Activated naive CD8-positive, alpha-beta T cell treated with anti-CD3 and anti-CD28 coated beads, Interleukin-2, amount 50 U/mL, for 24 hours (primary cell): ENCODE measurements around the gene TAP1.
"Not testable (repeated sequence)": the region's sequence is repeated elsewhere in the genome, so short reads cannot be mapped to it uniquely, and the experiment has no call there.

Experiments used
- ATAC-seq: fragments of 150-1000 bp; cut with Tn5 transposase; one replicate; pipeline ENCODE4 v1.10.0; 2021
- DNase-seq: peaks from one replicate; pipeline ENCODE4 v3.0.0; 2021
- H3K27ac Mint-ChIP-seq: one replicate; pipeline ENCODE4 v1.8.0; 2021; ENCODE audit warnings: mild to moderate bottlenecking, mixed read lengths
- H3K27me3 Mint-ChIP-seq: one replicate; pipeline ENCODE4 v1.8.0; 2021; ENCODE audit warnings: mixed read lengths
- H3K36me3 Mint-ChIP-seq: one replicate; pipeline ENCODE4 v1.8.0; 2021; ENCODE audit warnings: low read depth, mixed read lengths
- H3K4me1 Mint-ChIP-seq: one replicate; pipeline ENCODE4 v1.8.0; 2021; ENCODE audit warnings: mixed read lengths
- H3K4me3 Mint-ChIP-seq: one replicate; pipeline ENCODE4 v1.8.0; 2021; ENCODE audit warnings: mild to moderate bottlenecking, moderate library complexity, mixed read lengths
- H3K9me3 Mint-ChIP-seq: one replicate; pipeline ENCODE4 v1.8.0; 2021; ENCODE audit warnings: mixed read lengths

The TAP1 gene, protein sequence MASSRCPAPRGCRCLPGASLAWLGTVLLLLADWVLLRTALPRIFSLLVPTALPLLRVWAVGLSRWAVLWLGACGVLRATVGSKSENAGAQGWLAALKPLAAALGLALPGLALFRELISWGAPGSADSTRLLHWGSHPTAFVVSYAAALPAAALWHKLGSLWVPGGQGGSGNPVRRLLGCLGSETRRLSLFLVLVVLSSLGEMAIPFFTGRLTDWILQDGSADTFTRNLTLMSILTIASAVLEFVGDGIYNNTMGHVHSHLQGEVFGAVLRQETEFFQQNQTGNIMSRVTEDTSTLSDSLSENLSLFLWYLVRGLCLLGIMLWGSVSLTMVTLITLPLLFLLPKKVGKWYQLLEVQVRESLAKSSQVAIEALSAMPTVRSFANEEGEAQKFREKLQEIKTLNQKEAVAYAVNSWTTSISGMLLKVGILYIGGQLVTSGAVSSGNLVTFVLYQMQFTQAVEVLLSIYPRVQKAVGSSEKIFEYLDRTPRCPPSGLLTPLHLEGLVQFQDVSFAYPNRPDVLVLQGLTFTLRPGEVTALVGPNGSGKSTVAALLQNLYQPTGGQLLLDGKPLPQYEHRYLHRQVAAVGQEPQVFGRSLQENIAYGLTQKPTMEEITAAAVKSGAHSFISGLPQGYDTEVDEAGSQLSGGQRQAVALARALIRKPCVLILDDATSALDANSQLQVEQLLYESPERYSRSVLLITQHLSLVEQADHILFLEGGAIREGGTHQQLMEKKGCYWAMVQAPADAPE

DNA sequence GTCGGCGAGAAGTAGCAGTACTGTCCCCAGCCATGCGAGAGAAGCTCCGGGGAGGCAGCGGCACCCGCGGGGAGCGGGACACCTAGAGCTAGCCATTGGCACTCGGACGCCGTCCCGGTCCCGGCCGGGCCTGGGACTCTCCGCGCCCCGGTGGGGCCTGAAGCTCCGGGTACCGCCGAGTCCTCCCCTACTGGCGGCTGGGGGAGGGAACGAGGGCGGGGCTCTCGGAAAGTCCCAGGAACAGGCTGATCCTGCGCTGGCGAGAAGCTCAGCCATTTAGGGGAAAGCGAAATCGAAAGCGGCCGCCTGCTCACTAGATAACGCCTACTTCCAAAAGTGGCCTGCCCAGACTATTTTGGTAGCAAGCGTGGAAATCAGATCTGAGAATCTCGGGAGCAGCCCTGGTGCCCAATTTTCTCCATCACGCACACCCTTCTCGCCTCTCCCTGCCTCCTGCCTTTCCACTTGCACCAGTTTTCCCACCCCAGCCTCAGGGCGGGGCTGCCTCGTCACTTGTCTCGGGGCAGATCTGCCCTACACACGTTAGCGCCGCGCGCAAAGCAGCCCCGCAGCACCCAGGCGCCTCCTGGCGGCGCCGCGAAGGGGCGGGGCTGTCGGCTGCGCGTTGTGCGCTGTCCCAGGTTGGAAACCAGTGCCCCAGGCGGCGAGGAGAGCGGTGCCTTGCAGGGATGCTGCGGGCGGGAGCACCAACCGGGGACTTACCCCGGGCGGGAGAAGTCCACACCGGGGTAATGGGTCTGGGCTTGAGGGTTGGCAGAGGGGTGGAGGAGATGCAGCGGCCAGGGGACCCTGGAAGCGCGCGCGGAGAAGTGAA is at the start of gene TAP1, which contains the start of gene PSMB9:
Gene TAP1 (minus strand): TSS at position 164 of the 835 bp plus-strand sequence. CDS start 68 bp downstream, at position 96.
Gene PSMB9 (plus strand): TSS at position 652 of the 835 bp plus-strand sequence. CDS start 38 bp downstream, at position 690.
- peaks cover 67% of the 10 kb centered on the region for H3K36me3 Mint-ChIP-seq
- H3K27me3 Mint-ChIP-seq = no peaks in the 10 kb centered on the region
- H3K4me3 Mint-ChIP-seq = peak within 1 kb of the TSS; percentile 94
- H3K4me1 Mint-ChIP-seq = peaks cover 62% of the 10 kb centered on the region
- ATAC-seq (peak; percentile 89), DNase-seq (peak; percentile 95)
- H3K27ac Mint-ChIP-seq = peak within 1 kb of the TSS; percentile 99
- H3K9me3 Mint-ChIP-seq = no peaks in the 10 kb centered on the region

DNA sequence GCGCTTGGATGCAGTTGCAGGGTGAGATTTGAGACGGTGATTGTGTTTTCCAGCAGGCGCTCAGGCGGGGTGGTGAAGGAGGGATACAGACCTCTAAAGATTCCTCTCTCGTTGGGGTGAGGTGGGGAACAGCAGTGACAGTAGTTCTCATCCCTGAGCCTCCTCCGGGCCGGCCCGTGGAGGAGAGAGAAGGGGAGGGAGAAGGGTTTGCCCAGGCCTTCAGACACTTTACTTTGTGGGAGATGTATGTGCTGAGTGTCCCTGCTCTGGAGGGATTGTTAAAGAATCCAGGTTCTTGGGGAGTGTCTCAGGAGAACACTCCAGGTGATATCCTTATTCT is 41.5 kb upstream of the TAP1 start:
- H3K27ac Mint-ChIP-seq = peak overlapping the region; percentile 91
- H3K4me3 Mint-ChIP-seq = peak overlapping the region; percentile 97
- DNase-seq (no peak), ATAC-seq (peak; percentile 7)
- H3K27me3 Mint-ChIP-seq = no peaks in the 10 kb centered on the region
- H3K36me3 Mint-ChIP-seq = peaks cover 5% of the 10 kb centered on the region
- H3K9me3 Mint-ChIP-seq = no peaks in the 10 kb centered on the region
- H3K4me1 Mint-ChIP-seq = peaks cover 36% of the 10 kb centered on the region

DNA sequence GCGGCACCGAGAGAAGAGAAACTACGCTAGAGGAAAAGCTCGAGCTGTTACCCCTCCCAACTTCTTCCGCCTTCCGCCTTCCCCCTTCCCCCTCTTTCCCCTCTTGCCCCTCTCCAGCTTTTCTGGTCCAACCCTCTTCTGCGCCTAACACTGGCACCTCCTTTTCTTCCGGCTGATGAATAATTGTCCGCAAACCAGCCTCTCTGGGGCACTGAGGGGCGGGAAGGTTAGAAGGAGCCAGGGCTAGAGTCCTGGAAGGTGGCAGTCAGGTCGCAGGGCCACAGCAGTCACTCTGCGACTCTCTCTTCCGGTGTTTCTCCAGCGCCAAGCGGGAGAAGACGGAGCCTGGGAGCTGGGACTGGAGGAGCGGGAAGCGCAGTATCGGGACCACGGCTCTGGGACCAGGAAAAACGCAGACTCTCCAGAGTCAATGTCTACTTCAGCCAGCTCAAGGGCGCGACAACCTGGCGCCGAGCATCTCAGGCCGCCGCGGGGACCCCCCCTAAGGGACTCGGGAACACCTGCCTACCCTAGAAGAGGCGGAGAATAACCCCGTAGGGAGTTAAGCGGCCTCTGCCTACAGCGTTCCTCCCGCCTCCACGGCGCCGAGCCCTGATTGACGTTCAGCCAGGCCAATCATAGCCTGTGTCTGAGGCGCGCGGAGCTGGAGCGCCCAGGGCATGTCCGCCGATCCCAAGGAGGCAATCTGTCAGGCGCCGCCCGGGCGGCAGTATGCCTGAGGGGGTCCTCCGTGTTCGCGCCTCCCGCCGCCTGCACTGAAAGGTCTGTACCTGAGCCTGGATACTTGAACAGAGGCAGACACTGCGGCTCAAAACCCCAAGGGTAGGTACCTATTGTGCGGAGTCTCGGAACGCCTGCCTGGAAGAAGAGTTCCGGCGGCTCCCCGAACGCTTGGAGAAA is 40.8 kb upstream of the TAP1 start:
- Mint-ChIP-seq H3K27ac (peak overlapping the region; percentile 91), H3K4me3 (peak overlapping the region; percentile 97), H3K27me3 (no peaks in the 10 kb centered on the region), H3K36me3 (peaks cover 5% of the 10 kb centered on the region), H3K4me1 (peaks cover 36% of the 10 kb centered on the region), H3K9me3 (no peaks in the 10 kb centered on the region)
- ATAC-seq (peak; percentile 99), DNase-seq (peak; percentile 96)

DNA sequence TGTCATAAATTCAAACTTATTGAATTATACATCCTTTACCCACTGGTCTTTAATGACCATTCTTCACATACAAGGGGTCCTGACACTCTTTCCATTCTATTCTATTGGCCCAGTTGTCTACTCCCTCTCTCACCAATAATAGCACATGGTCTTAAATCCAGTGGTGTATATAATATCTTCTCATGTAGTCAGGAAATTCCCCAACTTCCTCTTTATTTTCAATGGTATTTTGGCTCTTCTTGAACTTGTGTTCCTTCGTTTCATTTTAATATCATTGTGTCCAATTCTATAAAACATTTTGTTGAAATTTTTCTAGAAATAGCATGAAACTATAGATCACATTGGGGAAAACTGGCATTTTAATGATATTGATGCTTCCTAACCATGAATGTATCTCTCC is 37.3 kb upstream of the TAP1 start:
- Mint-ChIP-seq H3K4me1 (peaks cover 14% of the 10 kb centered on the region), H3K27me3 (no peaks in the 10 kb centered on the region), H3K4me3 (no peak overlapping the region), H3K9me3 (no peaks in the 10 kb centered on the region), H3K27ac (no peak overlapping the region), H3K36me3 (no peaks in the 10 kb centered on the region)
- ATAC-seq (no peak), DNase-seq (no peak)

DNA sequence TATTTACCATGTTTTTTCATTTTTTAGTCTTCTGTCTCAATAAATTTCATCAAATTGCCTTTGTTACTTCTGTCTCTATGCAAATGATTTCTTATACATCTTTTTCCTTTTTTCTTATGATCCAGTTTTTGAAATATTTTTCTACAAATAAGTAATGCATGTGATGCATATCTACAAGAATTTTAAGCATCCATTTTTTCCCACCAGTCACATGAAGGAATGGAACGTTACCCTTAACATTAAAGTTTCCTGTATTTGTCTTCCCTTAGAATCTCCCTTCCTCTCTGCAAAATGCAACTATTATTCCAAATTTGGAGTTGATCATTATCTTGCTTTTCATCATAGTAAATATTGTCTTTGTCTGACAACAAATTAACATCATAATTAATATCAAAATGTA is 36.0 kb upstream of the TAP1 start:
- Mint-ChIP-seq H3K27me3 (no peaks in the 10 kb centered on the region), H3K4me1 (peaks cover 6% of the 10 kb centered on the region), H3K9me3 (no peaks in the 10 kb centered on the region), H3K4me3 (no peak overlapping the region), H3K27ac (no peak overlapping the region), H3K36me3 (no peaks in the 10 kb centered on the region)
- DNase-seq (no peak), ATAC-seq (no peak)

DNA sequence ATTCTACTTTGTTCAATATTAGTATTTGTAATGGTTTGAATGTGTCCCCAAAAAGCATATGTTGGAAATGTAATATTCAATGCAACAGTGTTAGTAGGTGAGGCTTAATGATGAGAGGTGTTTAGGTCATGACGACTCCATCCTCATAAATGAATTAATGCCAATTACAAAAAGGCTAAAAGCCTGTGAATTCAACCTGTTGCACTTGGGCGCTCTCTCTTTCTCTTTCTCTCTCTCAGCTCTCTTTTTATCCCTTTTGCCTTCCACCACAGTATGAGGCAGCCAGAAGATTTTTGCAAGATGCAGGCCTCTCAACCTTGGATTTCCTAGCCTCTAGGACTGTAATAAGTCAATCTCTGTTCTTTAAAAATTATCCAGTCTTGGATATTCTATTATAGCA is 35.1 kb upstream of the TAP1 start:
- peaks cover 6% of the 10 kb centered on the region for H3K4me1 Mint-ChIP-seq
- no peaks in the 10 kb centered on the region for H3K36me3 Mint-ChIP-seq
- H3K4me3 Mint-ChIP-seq = no peak overlapping the region
- H3K9me3 Mint-ChIP-seq = no peaks in the 10 kb centered on the region
- DNase-seq (no peak), ATAC-seq (no peak)
- H3K27ac Mint-ChIP-seq = no peak overlapping the region
- H3K27me3 Mint-ChIP-seq = no peaks in the 10 kb centered on the region

DNA sequence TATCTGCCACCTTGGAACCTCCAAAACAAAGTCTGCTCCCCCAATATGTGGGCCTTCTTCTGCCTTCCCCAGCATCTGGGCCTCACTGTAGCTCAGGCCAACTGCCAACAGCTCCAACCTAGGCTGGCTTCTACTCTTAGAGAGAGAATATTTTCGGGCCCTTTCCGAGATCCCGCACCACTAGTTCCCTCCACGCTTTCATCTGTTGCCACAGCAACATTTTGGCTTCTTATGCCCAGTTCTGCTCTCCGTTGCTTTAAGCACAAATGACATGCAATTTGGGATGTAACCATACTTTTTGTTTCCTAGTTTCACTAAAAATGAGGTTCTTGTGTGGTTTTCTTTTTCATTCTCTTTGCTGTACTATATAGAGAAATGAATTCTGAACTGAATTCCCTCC is 34.1 kb upstream of the TAP1 start:
- ATAC-seq (no peak), DNase-seq (no peak)
- no peaks in the 10 kb centered on the region for H3K36me3 Mint-ChIP-seq
- no peaks in the 10 kb centered on the region for H3K27me3 Mint-ChIP-seq
- no peaks in the 10 kb centered on the region for H3K9me3 Mint-ChIP-seq
- no peak overlapping the region for H3K4me3 Mint-ChIP-seq
- H3K4me1 Mint-ChIP-seq = peaks cover 11% of the 10 kb centered on the region
- no peak overlapping the region for H3K27ac Mint-ChIP-seq

DNA sequence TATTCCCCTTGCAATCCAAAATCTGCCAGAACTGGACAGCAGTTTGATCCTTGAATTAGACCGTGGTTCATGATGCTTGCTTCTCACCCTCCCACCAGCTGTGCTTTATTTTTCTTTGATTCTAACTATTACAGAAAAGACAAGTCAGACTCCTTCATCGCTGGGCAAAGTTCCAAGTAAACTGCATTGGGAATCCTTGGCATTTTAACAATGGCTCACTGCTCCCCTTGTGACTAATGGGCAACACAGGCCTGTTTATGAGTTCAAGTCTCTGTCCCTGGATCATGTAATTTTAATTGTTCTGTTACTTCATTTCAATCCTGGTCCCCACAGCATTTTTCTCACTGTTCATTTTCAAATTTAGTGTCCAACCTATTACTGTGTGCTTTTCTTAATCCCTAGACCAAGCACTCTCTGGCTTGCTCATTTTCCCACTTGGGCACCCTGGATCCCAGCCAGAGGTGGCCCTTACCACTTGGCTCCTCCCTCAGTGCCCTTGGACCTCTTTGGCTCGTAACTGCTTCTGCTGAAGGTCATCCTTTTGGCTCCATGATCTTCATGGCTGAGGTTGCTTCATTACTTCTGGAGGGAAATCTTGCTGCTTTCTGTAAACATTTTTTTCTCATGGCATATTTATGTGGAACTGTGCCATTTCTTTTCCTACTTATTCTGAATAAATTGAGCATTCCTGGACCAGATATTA is 33.3 kb upstream of the TAP1 start:
- DNase-seq (no peak), ATAC-seq (no peak)
- Mint-ChIP-seq H3K27ac (no peak overlapping the region), H3K4me3 (no peak overlapping the region), H3K36me3 (no peaks in the 10 kb centered on the region), H3K27me3 (no peaks in the 10 kb centered on the region), H3K9me3 (no peaks in the 10 kb centered on the region), H3K4me1 (peaks cover 17% of the 10 kb centered on the region)

DNA sequence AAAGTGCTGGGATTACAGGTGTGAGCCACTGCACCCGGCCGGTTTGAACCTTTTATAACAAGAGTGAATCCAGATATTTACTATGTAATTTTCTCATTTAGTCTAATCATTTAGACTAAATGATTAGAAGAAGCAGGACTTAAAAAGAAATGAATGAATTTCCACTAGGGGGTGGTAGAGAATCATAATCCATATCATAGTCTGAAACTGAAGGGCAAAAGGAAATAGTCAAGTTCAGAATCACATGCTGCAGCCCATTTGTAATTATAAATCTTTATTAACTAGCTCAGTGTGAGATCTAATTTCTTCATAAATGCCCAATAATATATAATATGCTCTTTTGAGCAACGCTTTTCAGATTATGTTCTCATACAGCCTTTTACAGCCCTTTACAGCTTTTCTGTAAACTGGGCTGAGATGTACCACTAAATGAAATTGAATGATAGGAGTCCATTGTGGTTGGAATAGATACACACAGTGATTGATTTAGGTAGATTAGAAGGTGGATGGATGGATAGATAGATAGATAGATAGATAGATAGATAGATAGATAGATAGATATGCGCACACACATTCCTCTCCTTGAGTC is 32.3 kb upstream of the TAP1 start:
- no peak overlapping the region for H3K4me3 Mint-ChIP-seq

DNA sequence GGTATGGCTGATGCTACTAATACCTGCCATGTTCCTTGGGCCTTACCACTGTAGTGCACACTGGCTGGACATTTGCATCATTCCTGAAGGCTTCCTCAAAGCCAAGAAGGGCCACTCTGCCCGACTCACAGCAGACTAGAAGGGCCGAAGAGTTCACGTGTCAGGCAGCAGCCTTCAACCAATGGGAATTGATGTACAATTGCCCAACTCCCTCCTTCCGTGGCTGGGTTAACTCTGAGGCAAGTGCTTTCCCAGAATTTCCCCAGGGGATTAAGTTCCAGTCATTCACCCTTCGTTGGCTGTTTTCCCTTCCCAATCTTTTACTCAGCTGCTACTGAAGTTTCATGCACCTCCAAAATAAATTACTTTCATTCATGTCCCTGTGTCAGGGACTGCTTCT is 30.3 kb upstream of the TAP1 start:
- H3K4me3 Mint-ChIP-seq = no peak overlapping the region
- H3K4me1 Mint-ChIP-seq = peaks cover 21% of the 10 kb centered on the region
- no peaks in the 10 kb centered on the region for H3K9me3 Mint-ChIP-seq
- H3K36me3 Mint-ChIP-seq = peaks cover 2% of the 10 kb centered on the region
- no peaks in the 10 kb centered on the region for H3K27me3 Mint-ChIP-seq
- DNase-seq (no peak), ATAC-seq (no peak)
- H3K27ac Mint-ChIP-seq = no peak overlapping the region

More for the DNA sequence above, 32.3 kb upstream of the TAP1 start:
- H3K27ac Mint-ChIP-seq = no peak overlapping the region
- ATAC-seq (no peak), DNase-seq (no peak)
- no peaks in the 10 kb centered on the region for H3K9me3 Mint-ChIP-seq
- H3K4me1 Mint-ChIP-seq = peaks cover 21% of the 10 kb centered on the region
- H3K36me3 Mint-ChIP-seq = no peaks in the 10 kb centered on the region
- H3K27me3 Mint-ChIP-seq = no peaks in the 10 kb centered on the region

DNA sequence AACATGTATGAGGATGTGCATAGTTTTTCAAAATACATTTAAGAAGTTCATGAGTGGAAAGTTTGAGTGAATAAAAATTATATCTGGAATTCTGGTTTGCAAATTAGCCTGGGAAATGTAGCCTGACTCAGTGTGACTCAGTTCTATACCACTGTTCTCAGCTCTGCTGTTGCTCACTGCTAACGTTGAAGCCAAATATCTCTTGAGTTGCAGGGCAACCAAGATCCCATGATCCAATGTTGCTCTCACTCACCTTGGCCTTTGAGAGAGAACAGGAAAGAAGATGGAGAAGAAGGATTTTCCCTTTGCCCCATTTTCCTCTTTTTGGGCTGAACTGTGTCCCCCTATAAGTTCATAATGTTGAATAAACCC is 29.4 kb upstream of the TAP1 start:
- Mint-ChIP-seq H3K4me3 (no peak overlapping the region), H3K27me3 (peaks cover under 1% of the 10 kb centered on the region), H3K27ac (peak overlapping the region; percentile 55), H3K9me3 (no peaks in the 10 kb centered on the region), H3K36me3 (peaks cover 2% of the 10 kb centered on the region), H3K4me1 (peaks cover 21% of the 10 kb centered on the region)
- DNase-seq (no peak), ATAC-seq (peak; percentile 79)

DNA sequence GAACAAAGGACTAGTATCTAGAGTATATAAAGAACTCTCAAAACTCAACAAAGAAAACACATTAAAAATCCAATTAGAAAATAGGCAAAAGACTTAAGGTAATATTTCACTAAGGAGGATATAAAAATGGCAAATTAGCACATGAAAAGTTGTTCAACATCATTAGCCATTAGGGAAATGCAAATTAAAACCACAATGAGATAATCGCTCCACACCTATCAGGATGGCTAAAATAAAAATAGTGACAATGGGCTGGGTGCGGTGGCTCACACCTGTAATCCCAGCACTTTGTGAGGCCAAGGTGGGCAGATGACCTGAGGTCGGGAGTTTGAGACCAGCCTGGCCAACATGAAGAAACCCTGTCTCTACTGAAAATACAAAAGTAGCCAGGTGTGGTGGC is 27.5 kb upstream of the TAP1 start:
- ATAC-seq, DNase-seq, H3K36me3 Mint-ChIP-seq, H3K27me3 Mint-ChIP-seq, H3K4me3 Mint-ChIP-seq, H3K9me3 Mint-ChIP-seq, H3K27ac Mint-ChIP-seq: not testable (repeated sequence)
- H3K4me1 Mint-ChIP-seq = peaks cover 20% of the 10 kb centered on the region

DNA sequence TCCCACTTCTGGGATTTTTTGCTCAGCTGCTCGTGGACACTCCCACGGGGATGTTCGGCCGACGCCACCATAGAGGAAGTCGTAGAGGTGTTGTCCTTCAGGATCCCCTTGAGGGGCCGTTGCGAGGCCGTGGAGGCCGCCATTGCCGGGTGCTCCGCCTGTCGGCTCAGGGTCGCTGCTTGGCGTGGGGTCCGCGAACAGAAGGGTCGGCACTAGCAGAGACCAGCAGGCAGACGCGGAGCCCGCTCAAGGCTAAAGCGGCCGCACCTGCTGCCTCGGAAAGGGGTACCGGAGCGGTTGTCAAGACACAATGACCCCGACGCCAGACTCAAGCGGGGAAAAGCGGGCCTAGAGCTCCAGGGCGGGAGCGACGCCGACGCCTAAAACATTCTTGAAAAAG is 26.2 kb upstream of the TAP1 start:
- Mint-ChIP-seq H3K4me3 (no peak overlapping the region), H3K27me3 (peaks cover 1% of the 10 kb centered on the region), H3K27ac (no peak overlapping the region), H3K9me3 (no peaks in the 10 kb centered on the region), H3K4me1 (peaks cover 18% of the 10 kb centered on the region), H3K36me3 (peaks cover 2% of the 10 kb centered on the region)
- DNase-seq (no peak), ATAC-seq (no peak)
